Fibroblast of lung (primary cell): Measurements from ENCODE around the gene SHROOM3. TPM values are rescaled to one million over a fixed set of nuclear protein-coding genes. Genes with fewer than 3 reads are reported as not detected.

ENCODE experiments used
- DNase-seq, 2 donors: peaks; one replicate each; pipeline versions ENCODE4 v3.0.0 to v3.0.0-alpha.2; 2010; ENCODE audit warnings: low read depth in 2 of 2
- H2AFZ ChIP-seq: 2 replicates; pipeline ENCODE4 v1.5.1; 2012; ENCODE audit warnings: low read length, control low read depth, inconsistent platforms
- H3K27ac ChIP-seq: 2 replicates; pipeline ENCODE4 v1.5.1; 2011; ENCODE audit warnings: low read length, control low read depth; ENCODE audit not compliant: insufficient read depth
- H3K27me3 ChIP-seq: 2 replicates; pipeline ENCODE4 v1.5.1; 2011; ENCODE audit warnings: mild to moderate bottlenecking, low read length; ENCODE audit not compliant: control insufficient read depth, insufficient read depth
- H3K36me3 ChIP-seq: 2 replicates; pipeline ENCODE4 v1.5.1; 2011; ENCODE audit warnings: low read length; ENCODE audit not compliant: control insufficient read depth, insufficient read depth
- H3K4me1 ChIP-seq: 2 replicates; pipeline ENCODE4 v1.5.1; 2011; ENCODE audit warnings: low read length; ENCODE audit not compliant: control insufficient read depth, insufficient read depth; ENCODE audit errors: extremely low read depth
- H3K4me2 ChIP-seq: 2 replicates; pipeline ENCODE4 v1.5.1; 2011; ENCODE audit warnings: low read length, control low read depth; ENCODE audit not compliant: insufficient read depth; ENCODE audit errors: extremely low read depth
- H3K4me3 ChIP-seq, 4 experiments: fragments of 200-600 bp in 1 of 4; sonication (generic) in 1 of 4; replicated peaks in 1 of 4; 2 replicates each; pipeline ENCODE4 v1.5.1; 2011 to 2016; ENCODE audit warnings: low read length in 4 of 4, low read depth in 3 of 4, mild to moderate bottlenecking in 3 of 4, control low read depth in 2 of 4, inconsistent platforms in 1 of 4, mixed read lengths in 1 of 4; ENCODE audit not compliant: insufficient read depth in 1 of 4; ENCODE audit errors: control extremely low read depth in 1 of 4
- H3K79me2 ChIP-seq: 2 replicates; pipeline ENCODE4 v1.5.1; 2012; ENCODE audit warnings: mild to moderate bottlenecking, low read length, inconsistent platforms; ENCODE audit not compliant: control insufficient read depth, insufficient read depth
- H3K9ac ChIP-seq: 2 replicates; pipeline ENCODE4 v1.5.1; 2011; ENCODE audit warnings: mild to moderate bottlenecking, low read length, control low read depth; ENCODE audit not compliant: insufficient read depth
- H3K9me3 ChIP-seq: 2 replicates; pipeline ENCODE4 v1.5.1; 2012; ENCODE audit warnings: low read depth, low read length; ENCODE audit not compliant: control insufficient read depth, insufficient read depth
- H4K20me1 ChIP-seq: 2 replicates; pipeline ENCODE4 v1.5.1; 2011; ENCODE audit warnings: low read length; ENCODE audit not compliant: control insufficient read depth, insufficient read depth; ENCODE audit errors: extremely low read depth
- CTCF ChIP-seq, 2 donors: IDR thresholded peaks in 1 of 2; conservative IDR thresholded peaks in 1 of 2; 1 replicate in 1 of 2; 2 replicates in 1 of 2; pipeline ENCODE4 v1.5.1; 2011 to 2012; ENCODE audit warnings: low read length in 2 of 2, control low read depth in 1 of 2, inconsistent platforms in 1 of 2, low read depth in 1 of 2, mild to moderate bottlenecking in 1 of 2
- EZH2 ChIP-seq: IDR thresholded peaks from 2 replicates; pipeline ENCODE4 v1.5.1; 2012; ENCODE audit warnings: low read length, control low read depth, mild to moderate bottlenecking; ENCODE audit errors: missing control alignments
- polyA plus RNA-seq, 2 donors: library from polyadenylated mRNA; depleted of rRNA in 1 of 2; stranded (reverse) in 1 of 2; unstranded in 1 of 2; fragments of >200 nt; gene quantifications; 2 replicates each; pipeline ENCODE4 v1.2.1, GENCODE V29; 2011 to 2012; ENCODE audit warnings: missing spikeins in 1 of 2
- total RNA-seq: library from RNA; depleted of rRNA; stranded (reverse); fragments of >200 nt; gene quantifications from 2 replicates; pipeline ENCODE4 v1.2.1, GENCODE V29; 2014

SHROOM3 gene
- total and polyA plus RNA-seq, 2 donors (not counting 1 experiment from before 2014, with no cell fraction given), result 9.9 to 23.9 TPM

GRCh38 chr4:76654084-76654483 is 219.1 kb downstream of the SHROOM3 start:
- H3K4me1 ChIP-seq, result peaks cover 20% of the 10 kb centered on the region
- no peak overlapping the region for H3K9ac ChIP-seq
- no peak overlapping the region for H2AFZ ChIP-seq
- no peak overlapping the region for H3K4me2 ChIP-seq
- DNase-seq, result no peak
- H3K36me3 ChIP-seq, result no peaks in the 10 kb centered on the region
- no peaks in the 10 kb centered on the region for H3K79me2 ChIP-seq
- no peaks in the 10 kb centered on the region for H3K27me3 ChIP-seq
- no peak for TF ChIP-seq EZH2
- no peak for TF ChIP-seq CTCF (conservative IDR thresholded peaks at IDR 0.05 in 1 of 2, IDR thresholded peaks at IDR 0.05 in 1 of 2; ENCODE audit: low read depth in 1 of 2, low read length in 2 of 2)
- no peak overlapping the region for H3K27ac ChIP-seq
- no peak overlapping the region for H3K4me3 ChIP-seq
- no peaks in the 10 kb centered on the region for H3K9me3 ChIP-seq
- H4K20me1 ChIP-seq, result no peaks in the 10 kb centered on the region

- no peaks in the 10 kb centered on the region for H4K20me1 ChIP-seq
- H3K79me2 ChIP-seq, result no peaks in the 10 kb centered on the region
- H3K4me3 ChIP-seq, result no peak overlapping the region
- peak in 1 of 2 donors; percentile 67 for DNase-seq
- TF ChIP-seq CTCF (conservative IDR thresholded peaks at IDR 0.05 in 1 of 2, IDR thresholded peaks at IDR 0.05 in 1 of 2; ENCODE audit: low read depth in 1 of 2, low read length in 2 of 2), result no peak
- no peak for TF ChIP-seq EZH2
- H3K36me3 ChIP-seq, result no peaks in the 10 kb centered on the region
- H3K9ac ChIP-seq, result no peak overlapping the region
- H3K4me2 ChIP-seq, result no peak overlapping the region
- H2AFZ ChIP-seq, result no peak overlapping the region
- no peaks in the 10 kb centered on the region for H3K27me3 ChIP-seq
- H3K9me3 ChIP-seq, result no peaks in the 10 kb centered on the region
- peaks cover 23% of the 10 kb centered on the region for H3K4me1 ChIP-seq
- no peak overlapping the region for H3K27ac ChIP-seq
Observed at GRCh38 chr4:76654791-76655190, 219.8 kb downstream of the SHROOM3 start.

DNA sequence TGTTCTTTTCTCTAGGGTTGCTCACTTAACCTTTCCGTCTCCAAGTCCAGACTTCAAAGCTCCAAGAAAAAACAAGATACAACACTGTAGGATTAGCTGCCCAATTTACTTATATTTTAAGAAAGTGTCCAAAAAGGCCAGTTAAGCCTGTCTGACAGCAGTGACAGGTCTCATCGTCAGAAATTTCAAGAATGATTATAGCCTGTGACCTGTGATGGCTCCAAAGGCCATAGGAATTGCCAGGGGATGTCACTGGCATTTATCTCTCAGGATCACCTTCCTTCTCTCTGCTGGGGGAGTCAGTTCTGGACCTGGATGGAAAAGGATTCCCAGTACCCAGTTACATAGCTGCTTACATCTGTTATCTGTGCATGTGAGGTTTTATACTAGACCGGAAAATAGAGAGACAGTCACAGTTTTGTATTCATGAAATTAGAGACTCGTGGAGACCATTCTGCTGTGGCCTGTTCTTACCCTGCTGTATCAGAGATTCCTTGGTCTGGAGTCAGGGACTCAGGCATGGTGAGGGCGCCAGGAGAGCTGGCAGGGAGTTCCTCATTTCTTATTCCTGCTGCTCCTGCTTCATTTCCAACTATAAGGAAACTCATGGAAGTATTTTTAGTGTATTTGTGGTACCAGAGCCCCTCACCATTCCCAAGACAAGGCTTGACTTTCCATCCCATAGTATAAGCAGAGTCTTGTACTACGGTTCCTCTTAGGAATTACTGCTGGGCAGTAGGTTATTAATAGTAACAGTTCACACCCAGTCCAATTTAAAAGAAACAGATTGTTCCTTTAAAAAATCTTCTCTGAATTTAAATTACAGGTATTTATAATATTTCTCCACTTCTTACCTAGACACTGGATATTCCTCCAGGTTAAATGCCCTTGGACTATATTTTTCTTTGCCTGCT is 220.8 kb downstream of the SHROOM3 start:
- no peak overlapping the region for H3K4me3 ChIP-seq
- H3K79me2 ChIP-seq, result no peaks in the 10 kb centered on the region
- H3K9ac ChIP-seq, result no peak overlapping the region
- peak in 1 of 2 donors; percentile 45 for DNase-seq
- H3K9me3 ChIP-seq, result no peaks in the 10 kb centered on the region
- no peaks in the 10 kb centered on the region for H4K20me1 ChIP-seq
- H3K27ac ChIP-seq, result no peak overlapping the region
- TF ChIP-seq CTCF (conservative IDR thresholded peaks at IDR 0.05 in 1 of 2, IDR thresholded peaks at IDR 0.05 in 1 of 2; ENCODE audit: low read depth in 1 of 2, low read length in 2 of 2), result no peak
- TF ChIP-seq EZH2, result no peak
- H2AFZ ChIP-seq, result no peak overlapping the region
- H3K4me2 ChIP-seq, result no peak overlapping the region
- H3K4me1 ChIP-seq, result peaks cover 24% of the 10 kb centered on the region
- no peaks in the 10 kb centered on the region for H3K27me3 ChIP-seq
- no peaks in the 10 kb centered on the region for H3K36me3 ChIP-seq
